ENCODE results near the gene PFDN1. TPM values are rescaled to one million over a fixed set of nuclear protein-coding genes. Genes with fewer than 3 reads are reported as not detected.

The PFDN1 gene
- total and polyA plus RNA-seq, 2 experiments from 2014 or later: 119 to 256 TPM

- TF ChIP-seq ZNF462 (CRISPR knock-in tag; IDR thresholded peaks at IDR 0.05): no peak
- no peak for TF ChIP-seq ZNF114 (CRISPR knock-in tag; IDR thresholded peaks at IDR 0.05)
- TF ChIP-seq CREB1 (CRISPR knock-in tag; IDR thresholded peaks at IDR 0.05; ENCODE audit: low read depth): no peak
- no peak for TF ChIP-seq ZNF331 (CRISPR knock-in tag; IDR thresholded peaks at IDR 0.05; ENCODE audit: low read depth)
- TF ChIP-seq STAT1 (IDR thresholded peaks at IDR 0.05; ENCODE audit: unreplicated experiment): no peak
Observed at GRCh38 chr5:140293849-140294100, 9.1 kb downstream of the PFDN1 start (continued).

- H3K27ac ChIP-seq (ENCODE audit: low read depth): no peak overlapping the region
- Mint-ChIP-seq H3K27me3 (ENCODE audit: insufficient read depth, low read depth, poor library complexity) (no peaks in the 10 kb centered on the region), H3K36me3 (ENCODE audit: low read depth) (no peaks in the 10 kb centered on the region), H3K4me1 (peaks cover 7% of the 10 kb centered on the region; the same call in 2 of the 3 replicates), H3K9me3 (no peaks in the 10 kb centered on the region), H3K27ac (no peak overlapping the region), H3K4me3 (no peak overlapping the region)
- no peak overlapping the region for H2AFZ ChIP-seq
- H3K4me2 ChIP-seq: no peak overlapping the region
- DNase-seq (ENCODE audit: low spot score) (no peak), ATAC-seq (no peak)
- H3K9me2 ChIP-seq (ENCODE audit: insufficient read depth): no peaks in the 10 kb centered on the region
- H3K4me3 ChIP-seq: no peak overlapping the region
- no peaks in the 10 kb centered on the region for H3K27me3 ChIP-seq (ENCODE audit: insufficient read depth)
- peaks cover 19% of the 10 kb centered on the region for H4K20me1 ChIP-seq (replicated peaks; ENCODE audit: insufficient read depth)
- TF ChIP-seq POLR2AphosphoS5 (IDR thresholded peaks at IDR 0.05; ENCODE audit: low read depth) (no peak), ETS1 (IDR thresholded peaks at IDR 0.05) (no peak)
- H3K4me1 ChIP-seq (ENCODE audit: insufficient read depth): peaks cover 25% of the 10 kb centered on the region
- H3K36me3 ChIP-seq (ENCODE audit: insufficient read depth): no peaks in the 10 kb centered on the region
- peaks cover 100% of the 10 kb centered on the region for H3K79me2 ChIP-seq (replicated peaks; ENCODE audit: insufficient read depth)
- H3F3A ChIP-seq (replicated peaks; ENCODE audit: low read depth): no peaks in the 10 kb centered on the region
Observed at GRCh38 chr5:140293091-140293848, 9.6 kb downstream of the PFDN1 start.

All from GM23338 (cell line).